Epithelial cell of esophagus (primary cell): ENCODE data around the gene BMP2.
A peak's percentile ranks its signal among the peaks of the same experiment; 100 is the strongest.

Source experiments
- DNase-seq: peaks from one replicate; pipeline ENCODE4 v3.0.0; 2010; ENCODE audit warnings: low read depth
- H3K4me3 ChIP-seq: 2 replicates; pipeline ENCODE4 v1.5.1; 2011; ENCODE audit warnings: mild to moderate bottlenecking, low read length, control low read depth
- TF ChIP-seq, protein P1 (sequence below): IDR thresholded peaks from 2 replicates; pipeline ENCODE4 v1.5.1; 2011; ENCODE audit warnings: low read depth, mild to moderate bottlenecking, low read length, control low read depth, inconsistent platforms; ENCODE audit not compliant: insufficient read depth; ENCODE audit errors: missing control alignments

BMP2 gene

GRCh38 chr20:6812530-6812929, 45.0 kb downstream of the BMP2 start:
- DNase-seq = no peak
- TF ChIP-seq, protein P1, sequence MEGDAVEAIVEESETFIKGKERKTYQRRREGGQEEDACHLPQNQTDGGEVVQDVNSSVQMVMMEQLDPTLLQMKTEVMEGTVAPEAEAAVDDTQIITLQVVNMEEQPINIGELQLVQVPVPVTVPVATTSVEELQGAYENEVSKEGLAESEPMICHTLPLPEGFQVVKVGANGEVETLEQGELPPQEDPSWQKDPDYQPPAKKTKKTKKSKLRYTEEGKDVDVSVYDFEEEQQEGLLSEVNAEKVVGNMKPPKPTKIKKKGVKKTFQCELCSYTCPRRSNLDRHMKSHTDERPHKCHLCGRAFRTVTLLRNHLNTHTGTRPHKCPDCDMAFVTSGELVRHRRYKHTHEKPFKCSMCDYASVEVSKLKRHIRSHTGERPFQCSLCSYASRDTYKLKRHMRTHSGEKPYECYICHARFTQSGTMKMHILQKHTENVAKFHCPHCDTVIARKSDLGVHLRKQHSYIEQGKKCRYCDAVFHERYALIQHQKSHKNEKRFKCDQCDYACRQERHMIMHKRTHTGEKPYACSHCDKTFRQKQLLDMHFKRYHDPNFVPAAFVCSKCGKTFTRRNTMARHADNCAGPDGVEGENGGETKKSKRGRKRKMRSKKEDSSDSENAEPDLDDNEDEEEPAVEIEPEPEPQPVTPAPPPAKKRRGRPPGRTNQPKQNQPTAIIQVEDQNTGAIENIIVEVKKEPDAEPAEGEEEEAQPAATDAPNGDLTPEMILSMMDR = no peak

DNA sequence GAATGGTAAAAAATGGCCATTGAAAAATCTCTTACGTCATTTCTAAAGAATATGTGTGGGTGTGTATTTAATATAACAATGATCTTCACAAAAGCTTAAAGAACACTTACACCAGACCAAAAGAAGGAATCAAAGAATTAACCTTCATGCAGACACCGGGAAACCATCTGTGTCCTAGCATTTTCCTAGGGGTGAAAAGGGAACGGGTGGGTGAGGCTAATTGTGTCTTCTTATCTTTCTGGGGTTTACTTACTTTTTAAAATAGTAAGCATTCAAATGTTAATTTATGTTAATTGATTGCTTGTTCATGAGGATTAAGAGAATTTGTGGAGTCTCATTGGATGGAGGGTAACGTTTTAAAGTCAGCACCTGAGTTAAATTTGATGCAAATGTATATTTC, 47.5 kb downstream of the BMP2 start:
- no peak for DNase-seq
- TF ChIP-seq, protein P1 = no peak
- no peak overlapping the region for H3K4me3 ChIP-seq

More at GRCh38 chr20:6812530-6812929, 45.0 kb downstream of the BMP2 start:
- H3K4me3 ChIP-seq = no peak overlapping the region

- peak; percentile 6 for DNase-seq
Observed at GRCh38 chr20:6818033-6818808, 50.7 kb downstream of the BMP2 start.

DNA sequence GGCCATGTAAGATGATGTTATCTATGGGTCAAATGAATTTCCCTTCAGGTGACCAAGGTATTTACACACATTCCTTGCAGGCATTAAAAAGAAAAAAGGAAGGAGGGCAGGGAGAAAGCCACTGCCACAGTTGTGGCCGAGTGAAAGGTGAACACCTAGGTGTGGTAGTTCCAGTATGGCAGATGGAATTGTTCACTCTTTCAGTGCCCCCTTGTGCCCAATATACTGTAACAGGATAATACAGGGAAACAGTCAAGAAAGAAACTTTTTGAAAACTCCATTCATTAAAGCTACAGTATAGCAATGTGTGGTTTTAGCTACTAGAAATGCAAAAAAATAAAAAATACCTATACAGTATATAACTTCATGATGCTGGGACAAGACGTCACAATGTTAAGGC, 52.1 kb downstream of the BMP2 start:
- H3K4me3 ChIP-seq = no peak overlapping the region
- DNase-seq = peak; percentile 49
- TF ChIP-seq, protein P1 = peak; percentile 47

More at GRCh38 chr20:6818033-6818808, 50.7 kb downstream of the BMP2 start:
- no peak overlapping the region for H3K4me3 ChIP-seq
- TF ChIP-seq, protein P1 = no peak

GRCh38 chr20:6824401-6824800, 56.9 kb downstream of the BMP2 start:
- H3K4me3 ChIP-seq = no peak overlapping the region
- TF ChIP-seq, protein P1 = no peak
- DNase-seq = peak; percentile 63

DNA sequence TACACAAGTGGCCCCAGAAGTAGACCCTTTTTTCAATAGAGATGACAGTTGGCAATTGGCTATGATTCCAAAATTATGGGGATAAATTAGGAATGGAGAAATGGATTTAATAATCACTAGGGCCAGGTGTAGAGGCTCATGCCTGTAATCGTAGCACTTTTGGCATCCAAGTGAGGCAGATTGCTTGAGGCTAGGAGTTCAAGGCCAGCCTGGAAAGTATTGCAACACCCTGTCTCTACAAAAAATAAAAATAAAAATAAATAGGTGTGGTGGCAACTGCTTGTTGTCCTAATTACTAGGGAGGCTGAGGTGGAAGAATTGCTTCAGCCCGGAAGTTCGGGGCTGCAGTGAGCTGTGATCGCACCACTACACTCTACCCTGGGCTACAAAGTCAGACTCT, 60.0 kb downstream of the BMP2 start:
- DNase-seq = peak; percentile 2
- no peak overlapping the region for H3K4me3 ChIP-seq
- TF ChIP-seq, protein P1 = no peak

GRCh38 chr20:6828794-6829423, 61.4 kb downstream of the BMP2 start:
- TF ChIP-seq, protein P1 = peak; percentile 81
- peak; percentile 83 for DNase-seq
- no peak overlapping the region for H3K4me3 ChIP-seq
